ENCODE measurements around the gene ITGA5.

Gene ITGA5

GRCh38 chr12:54349036-54349435, 70.0 kb downstream of the ITGA5 start:
- DNase-seq, result no peak
